Activated CD8-positive, alpha-beta memory T cell treated with anti-CD3 and anti-CD28 coated beads, Interleukin-2, amount 50 U/mL, for 24 hours (primary cell): ENCODE results near the gene KRT9.
"Not testable (repeated sequence)": the region's sequence is repeated elsewhere in the genome, so short reads cannot be mapped to it uniquely, and the experiment has no call there.

Source experiments
- DNase-seq: peaks from one replicate; pipeline ENCODE4 v3.0.0-alpha.2; 2020; ENCODE audit errors: extremely low read depth

The KRT9 gene

DNA sequence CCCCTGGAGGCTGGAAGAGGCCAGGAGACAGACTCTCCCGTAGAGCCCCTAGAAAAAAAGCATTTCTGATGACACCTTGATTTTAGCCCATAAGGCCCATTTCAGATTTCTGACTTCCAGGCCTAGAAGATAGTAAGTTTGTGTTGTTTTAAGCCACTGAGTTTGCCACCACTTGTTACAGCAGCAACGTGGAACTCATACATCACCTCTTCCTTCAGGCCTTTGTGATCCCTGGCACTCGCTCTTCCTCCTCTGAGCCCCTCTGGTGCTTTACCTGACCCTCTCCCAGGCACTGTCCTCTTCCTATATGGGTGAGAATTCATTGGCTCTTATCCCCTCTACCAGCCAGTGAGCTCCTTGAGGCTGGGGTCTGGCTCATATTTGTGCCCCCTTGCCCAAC is 25.0 kb downstream of the KRT9 start:
- DNase-seq, result no peak

DNA sequence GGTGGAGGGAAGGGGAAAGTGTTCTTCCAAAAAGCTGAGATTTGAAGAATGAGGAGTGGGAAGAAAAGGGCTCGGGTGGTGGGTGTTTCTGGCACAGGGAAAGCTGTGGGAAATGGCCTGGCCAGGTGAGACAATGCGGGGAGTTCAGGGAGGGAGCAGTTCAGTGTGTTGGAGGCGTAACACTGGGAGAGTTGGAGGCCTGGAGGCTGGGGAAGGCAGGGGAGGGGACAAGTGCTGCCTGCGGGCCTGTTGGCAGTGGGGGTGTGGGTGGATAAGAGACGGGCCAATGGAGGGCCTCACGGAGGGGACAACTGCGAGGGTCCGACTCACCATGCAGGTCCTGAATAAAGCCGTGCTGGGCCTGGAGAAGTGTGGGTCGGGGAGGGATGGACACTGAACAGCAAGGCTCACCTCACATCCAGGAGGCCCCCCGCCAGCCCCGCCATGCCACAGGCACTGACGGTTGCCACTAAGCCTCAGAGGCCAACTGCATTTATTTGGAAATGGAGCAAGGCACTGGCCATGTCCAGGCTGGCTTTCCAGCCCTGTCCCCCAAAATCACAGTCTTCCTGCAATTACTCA is 25.9 kb downstream of the KRT9 start:
- DNase-seq, result no peak

DNA sequence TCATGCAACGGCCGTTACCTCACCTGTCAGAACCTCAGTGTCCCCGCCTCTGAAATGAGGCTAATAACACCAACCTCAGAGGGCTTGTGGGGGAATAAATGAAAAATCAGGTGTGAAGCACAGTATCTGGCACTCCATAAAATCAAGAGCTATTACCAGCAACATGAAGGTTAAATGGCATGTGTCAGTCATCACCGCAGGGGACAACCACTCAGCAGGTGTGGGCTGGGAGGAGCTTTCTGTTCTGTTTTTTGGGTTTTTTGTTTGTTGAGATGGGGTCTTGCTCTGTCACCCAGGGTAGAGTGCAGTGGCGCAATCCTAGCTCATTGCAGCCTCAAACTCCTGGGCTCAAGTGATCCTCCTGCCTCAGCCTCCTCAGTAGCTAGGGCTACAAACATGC is 26.9 kb downstream of the KRT9 start:
- no peak for DNase-seq

DNA sequence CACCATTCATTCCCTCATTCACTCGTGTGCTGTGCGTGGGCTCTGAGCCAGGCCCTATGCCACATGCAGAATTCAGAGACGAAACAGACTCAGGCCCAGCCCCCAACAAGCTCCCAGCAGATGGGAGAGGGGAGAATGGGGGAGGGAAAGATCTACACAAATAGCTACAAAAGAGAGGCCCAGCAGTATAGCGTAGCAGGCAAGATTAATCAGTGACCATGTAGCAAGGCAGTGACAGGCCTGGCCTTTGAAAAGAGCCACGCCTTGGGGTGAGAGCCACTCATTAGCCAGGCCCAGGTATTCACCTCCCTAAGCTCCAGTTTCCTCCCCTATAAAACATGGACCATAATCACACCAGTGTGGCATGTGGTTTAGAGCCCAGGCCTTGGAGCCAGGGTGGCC is 27.4 kb downstream of the KRT9 start:
- DNase-seq, result no peak

DNA sequence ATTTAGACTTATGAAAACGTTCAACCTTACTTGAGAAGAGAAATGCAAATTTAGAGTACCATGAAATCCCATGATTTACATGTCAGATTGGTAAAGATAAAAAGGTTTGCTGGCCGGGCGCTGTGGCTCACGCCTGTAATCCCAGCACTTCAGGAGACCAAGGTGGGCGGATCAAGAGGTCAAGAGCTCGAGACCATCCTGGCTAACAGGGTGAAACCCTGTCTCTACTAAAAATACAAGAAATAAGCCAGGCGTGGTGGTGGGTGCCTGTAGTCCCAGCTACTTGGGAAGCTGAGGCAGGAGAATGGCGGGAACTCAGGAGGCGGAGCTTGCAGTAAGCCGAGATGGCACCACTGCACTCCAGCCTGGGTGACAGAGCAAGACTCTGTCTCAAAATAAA is 29.1 kb downstream of the KRT9 start:
- not testable (repeated sequence) for DNase-seq

DNA sequence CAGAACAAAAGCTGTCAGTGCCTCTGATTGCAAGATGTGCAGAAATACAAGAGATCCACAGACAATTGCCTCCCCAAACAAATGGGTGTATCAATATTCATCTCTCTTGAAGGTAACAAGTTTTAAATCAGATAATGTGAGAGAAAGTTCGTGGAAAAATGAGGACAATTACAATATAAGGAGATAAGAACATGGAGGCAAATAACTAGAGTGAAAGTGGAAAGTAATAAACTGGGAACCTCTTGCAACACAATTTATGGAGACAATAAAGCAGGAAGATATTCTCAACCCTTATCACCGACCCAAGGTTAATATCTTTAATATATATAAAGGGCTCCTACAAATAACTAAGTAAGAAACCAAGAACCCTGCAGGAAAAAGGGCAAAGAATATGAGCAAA is 29.5 kb downstream of the KRT9 start:
- no peak for DNase-seq

DNA sequence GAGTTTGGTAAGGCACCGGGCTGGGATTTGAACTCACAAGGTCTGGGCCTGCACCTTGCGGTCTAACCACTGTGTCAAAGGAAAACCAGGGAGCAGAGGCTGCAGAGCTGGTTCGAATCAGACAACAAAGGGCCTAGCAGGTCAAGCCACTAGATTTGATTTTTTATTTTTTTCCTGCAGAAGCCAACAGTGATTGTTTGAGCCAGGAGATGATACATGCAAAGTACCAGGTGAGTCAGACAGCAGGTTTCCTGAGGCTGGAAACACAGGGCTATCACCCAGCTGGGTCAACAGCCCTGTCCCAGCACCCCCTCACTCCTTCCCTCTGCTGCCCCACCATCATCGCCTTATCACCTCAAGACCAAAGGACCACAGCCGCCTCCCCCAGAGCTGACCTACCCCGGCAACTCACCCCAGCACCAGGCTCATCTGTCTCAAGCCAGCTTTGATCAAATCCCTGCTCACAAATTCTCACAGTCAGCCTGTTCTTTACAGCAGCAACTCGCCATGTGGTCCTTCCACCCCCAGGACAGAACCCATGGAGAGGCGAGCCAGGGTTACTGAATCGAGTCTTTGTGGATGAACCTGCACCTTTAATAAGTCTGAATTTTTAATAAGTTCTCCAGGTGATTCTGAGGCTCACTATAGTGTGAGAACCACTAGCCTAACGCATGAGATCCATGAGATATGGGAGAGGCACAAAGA is 30.8 kb downstream of the KRT9 start:
- no peak for DNase-seq

DNA sequence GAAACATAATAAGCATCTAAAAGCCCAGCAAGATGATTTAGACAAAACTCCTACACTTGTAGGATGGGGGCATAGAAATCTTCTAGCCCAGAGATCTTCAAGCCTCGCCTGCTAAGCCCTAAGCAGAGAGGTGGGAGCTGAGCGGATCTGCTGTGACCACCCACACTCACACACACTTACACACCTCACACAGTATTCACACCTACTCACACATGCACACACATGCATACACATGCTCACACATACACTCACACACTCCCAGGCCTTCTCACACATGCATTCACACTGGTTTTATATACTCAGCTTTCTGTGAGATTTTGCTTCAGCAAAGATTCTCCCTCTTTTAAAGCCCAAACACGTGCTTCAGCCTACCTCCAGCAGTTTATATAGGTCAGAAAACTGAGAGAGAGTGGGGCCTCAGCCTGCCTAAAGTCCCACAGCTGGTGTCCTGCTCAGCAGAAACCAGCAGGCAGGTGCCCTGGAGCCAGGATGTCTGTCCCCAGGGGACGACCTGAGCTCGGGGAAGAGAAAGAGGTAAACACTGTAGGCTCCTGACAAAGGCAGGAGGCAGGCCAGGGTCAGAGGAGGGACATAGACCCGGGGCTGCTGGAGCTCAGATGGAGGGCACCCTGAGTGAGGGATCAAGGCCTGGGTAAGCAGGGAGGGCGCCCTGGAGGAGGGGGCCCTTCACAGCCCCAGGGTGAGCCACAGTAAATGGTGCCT is 31.7 kb downstream of the KRT9 start:
- no peak for DNase-seq

DNA sequence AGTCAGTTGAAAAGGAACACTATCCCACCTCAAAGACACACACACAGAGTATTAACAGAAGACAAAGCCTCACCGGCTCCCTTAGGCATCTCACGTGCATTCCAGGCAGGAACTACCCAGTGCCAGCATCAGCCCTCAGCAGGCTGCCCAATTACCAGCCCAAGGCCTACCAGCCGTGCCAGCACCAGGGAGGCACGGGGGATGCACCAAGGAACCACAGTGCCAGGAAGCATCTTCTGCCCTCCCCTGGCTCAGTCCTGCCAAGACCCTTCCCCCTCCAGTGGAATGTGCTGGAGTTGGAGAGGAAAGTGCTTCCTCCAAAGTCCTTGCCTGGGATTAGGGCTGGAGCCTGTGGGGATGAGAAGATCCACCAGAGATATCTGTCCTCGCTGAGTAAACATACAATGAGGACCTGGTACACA is 32.8 kb downstream of the KRT9 start:
- no peak for DNase-seq

DNA sequence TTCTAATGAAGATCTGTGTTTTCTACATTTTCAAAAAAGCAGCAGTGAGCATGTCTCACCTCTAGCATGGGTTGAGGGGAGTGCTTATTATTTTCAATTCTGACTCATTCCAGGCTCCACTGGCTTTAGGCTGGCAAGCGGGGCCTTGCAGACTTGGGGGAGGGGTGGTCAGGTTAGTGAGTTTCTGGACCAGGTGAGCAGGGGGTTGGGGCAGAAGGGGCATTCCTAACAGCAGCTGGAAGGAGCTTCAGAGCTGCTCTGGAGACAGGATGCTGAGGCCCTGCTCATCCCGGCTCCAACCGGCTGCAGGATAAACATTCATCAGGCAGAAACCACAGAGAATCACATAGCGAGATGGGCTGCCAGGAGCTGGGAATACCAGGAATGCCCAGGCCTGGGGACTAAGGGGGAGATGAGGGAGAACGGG is 33.3 kb downstream of the KRT9 start:
- DNase-seq, result no peak

DNA sequence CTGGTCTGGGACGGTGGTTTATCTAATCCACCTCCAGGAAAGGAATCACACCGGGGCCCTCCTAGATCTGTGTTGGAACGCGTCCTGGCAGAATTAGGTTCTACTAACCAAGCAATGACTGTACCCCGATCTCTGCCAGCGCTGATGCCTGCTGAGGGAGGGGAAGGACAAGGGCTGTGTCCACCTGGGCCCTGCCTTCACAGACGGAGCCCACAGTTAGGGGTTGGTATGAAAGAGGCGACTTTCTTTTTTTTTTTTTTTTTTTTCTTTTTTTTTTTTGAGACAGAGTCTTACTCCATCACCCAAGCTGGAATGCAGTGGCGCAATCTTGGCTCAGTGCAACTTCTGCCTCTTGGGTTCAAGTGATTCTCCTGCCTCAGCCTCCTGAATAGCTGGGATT is 33.9 kb downstream of the KRT9 start:
- DNase-seq, result no peak

DNA sequence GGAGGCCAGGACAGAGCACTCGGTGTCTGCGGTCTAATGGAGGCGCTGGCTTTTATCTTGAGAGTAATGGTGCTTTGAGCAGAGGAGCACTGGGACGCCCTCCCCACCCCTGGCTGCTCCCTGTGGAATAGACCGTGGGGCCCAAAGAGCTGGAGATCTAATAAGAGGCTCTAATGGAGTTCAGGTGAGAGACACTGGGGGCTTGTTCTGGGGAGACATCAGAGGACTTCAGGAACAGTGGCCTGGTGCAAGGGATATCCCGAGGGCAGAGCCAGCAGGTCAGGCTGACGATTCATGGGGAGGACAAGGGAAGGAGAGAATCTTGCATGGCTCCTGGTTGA is 34.3 kb downstream of the KRT9 start:
- DNase-seq, result no peak

DNA sequence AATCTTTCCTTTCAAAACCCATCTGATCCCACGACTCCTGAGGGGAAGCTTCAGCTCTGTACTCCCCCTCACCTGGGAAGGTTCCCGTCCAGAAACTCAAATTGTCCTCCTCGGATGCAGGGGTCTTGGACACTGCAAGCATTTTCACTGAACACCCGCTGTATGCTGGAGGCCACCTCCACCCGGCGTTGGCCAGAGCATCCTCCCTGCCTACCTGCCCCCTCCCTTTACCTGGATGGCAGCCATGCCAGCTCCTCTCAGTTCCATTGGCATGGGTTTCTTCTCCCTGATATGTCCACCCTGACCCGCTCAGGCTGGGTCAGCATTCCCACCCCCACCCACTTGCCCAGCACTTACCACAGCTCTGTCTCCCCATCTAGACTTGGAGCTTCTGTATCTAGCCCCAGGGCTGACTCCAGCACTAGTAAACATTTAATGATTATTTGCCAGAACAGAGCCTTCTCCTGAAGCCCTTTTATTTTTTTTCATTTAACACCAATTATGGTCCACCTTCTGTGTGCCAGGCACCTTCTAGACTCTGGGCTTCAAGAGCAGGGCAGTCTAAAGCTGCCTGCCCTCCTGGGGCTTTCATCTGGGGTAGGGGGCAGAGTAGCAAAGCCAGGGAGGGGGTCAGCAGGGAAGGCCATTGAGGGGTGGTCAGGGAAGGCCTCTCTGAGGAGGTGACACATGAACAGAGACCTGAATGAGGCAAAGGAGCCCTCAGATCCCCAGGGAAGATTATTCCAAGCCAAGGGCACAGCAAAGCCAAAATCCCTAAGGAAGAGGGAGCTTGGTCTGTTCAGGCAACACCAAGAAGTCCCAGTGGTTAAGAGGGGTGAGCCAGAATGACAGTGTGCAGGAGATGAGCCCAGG is 34.9 kb downstream of the KRT9 start:
- DNase-seq, result no peak

DNA sequence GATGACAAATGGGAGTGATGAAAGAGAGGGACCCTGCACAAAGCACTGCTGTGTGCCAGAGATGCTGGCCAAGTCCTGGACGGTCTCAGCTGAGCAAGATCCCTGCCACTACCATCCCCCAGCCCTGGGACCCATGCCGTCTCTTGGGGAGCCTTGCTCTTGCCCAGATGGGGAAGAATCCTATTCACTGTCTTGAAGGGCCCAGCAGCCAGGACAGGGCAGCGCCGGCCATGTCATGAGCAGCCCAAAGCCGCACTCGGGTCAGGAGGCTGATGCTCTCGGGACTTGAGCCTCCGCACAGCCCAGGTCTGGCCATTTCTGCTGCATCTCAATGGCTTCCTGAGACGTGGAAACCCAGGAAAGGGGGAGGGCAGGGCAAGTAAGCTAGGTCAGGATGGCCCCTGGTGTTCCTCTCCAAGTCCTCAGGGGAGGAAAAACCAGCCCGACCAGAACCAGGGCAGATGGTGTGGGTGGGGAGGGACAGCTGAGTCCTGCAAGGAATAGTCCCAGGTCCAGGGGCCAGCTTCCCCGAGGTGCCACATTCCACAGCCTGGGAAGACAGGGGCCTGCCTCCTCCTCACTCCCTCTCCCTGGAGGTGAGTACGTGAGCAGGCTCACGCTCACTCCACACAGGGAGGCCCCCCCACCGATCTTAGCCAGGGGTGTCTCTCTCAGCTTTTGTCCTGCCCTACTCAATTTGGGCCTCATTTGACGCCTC is 35.9 kb downstream of the KRT9 start:
- DNase-seq, result no peak

DNA sequence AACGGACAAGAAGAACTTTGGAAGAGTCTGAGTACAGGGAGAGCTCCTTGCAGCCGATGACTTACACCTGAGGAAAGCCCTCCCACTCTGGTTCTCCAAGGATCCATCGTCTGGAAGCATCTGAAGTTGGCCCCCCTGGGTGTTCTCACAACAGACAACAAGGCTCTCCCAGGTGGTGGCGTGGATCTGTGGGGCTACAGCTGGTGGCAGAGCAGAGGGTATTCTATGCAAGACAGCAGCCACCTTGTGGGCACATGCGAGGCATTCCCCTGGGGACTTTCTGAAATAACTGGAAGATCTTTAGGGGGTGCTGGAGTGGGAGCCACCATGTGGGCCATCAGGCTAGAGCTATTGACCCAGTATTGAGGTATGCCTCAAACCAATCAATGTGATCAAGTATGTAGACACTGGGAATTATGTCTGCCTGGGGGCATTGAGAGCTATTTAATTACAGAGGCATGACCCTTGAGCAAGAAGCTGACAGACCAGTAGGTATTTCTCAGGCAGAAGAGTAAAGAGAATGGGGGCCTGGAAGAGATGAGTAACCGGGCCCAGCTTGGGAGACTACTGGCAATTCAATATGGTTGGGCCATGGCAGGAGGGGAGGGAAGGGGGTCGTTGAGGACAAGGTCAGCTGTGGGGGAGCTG is 36.8 kb downstream of the KRT9 start:
- no peak for DNase-seq

DNA sequence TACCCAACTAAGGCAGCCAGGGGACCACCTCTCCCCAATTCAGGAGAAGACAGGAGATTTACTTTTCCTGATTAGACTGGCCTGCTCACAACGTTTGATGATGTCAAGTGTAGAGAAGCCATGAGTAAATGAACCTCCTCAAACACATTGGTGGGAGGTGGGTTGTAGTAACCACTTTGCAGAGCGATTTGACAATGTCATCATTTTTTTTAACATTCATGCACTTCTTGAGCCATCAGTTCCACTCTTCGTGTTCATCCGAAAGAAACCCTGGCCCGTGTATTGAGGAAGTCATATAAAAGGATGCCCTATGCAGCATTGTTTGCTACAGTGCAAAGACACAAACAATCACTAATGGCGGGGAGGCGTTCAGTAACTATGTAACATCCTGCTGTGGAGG is 38.2 kb downstream of the KRT9 start:
- DNase-seq, result no peak

DNA sequence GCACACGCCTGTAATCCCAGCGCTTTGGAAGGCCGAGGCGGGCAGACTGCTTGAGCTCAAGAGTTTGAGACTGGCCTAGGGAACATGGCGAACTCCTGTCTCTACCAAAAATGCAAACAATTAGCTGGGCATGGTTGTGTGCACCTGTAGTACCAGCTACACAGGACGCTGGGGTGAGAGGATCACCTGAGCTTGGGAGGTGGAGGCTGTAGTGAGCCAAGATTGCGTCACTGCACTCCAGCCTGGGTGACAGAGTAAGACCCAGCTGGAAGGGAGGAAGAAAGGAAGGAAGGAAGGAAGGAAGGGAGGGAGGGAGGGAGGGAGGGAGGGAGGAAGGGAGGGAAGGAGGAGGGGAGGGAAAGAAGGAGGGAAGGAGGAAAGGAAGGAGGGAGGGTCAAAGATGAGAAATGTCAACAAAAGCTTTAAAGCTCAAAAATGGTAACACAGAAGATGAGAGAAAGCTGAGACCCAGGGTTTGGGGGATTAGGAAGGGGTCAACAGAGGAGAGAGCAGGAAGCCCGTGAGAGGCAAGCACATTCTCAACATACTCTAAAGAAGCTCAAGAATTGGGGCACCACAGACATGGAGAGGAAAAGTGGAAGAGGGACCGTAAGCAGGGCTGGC is 38.8 kb downstream of the KRT9 start:
- DNase-seq, result no peak

DNA sequence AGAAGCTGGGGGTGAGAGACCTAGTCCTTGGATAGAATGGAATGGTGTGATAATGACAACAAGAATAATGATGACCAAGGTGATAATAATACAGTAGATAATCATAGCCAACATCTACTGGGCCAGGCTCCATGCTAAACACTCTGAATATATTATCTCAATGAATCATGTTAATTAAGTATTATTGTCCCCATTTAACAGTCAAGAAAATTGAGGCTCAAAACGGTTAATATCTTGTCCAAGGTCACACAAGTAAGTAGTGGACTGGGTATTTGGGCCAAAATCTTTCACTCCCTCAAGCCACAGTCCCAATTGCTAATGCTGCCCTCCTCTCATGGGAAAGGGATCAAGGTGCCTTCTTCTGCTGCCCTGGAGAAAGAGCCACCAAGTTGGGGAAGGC is 39.9 kb downstream of the KRT9 start:
- no peak for DNase-seq

DNA sequence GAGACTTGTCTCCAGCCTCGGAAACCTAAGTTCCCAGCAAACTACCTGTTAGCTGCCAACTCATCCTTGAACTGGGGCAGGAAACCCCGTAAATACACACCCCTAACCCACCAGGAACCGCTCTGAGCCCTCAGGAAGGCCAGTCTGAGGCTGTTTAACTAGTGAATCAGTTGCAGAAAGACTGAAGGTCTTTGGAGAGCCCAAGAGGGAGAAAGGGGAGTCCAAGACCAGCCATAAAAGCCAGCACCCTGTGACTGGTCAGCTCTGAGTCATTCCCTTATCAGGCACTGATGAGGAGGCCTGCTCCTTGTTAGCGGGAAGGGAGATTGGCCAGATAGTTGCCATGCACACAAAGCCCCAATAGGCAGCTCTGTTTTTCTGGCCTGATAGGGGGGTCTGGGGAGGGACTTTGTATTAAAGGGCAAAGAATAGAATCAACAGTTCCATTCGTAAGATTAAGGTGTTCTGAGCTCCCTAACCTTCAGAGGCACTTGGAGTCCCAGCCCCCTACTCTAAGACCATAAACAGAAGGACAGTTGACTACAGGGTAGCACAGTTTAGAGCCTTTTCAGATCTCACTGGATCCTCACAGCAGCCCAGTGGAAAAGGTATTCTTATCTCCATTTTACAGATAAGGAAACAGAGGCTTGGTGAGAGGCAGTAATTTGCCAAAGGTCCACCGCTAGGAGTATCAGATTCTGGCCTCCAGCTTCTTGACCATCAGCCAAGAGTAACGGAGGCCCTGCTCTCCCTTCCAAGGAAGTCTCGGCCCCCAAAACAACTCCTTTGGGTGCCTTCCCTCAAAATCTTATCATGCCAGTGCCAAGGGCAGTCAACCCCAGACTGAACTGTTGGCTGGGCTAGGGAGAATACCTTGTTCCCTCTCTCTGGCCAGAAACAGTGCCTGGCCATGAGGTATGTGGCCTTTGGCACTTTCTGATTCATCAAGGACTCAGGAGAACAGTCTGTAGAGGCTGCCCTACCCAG is 41.5 kb downstream of the KRT9 start:
- DNase-seq, result no peak
